AG09309 (cell line): ENCODE data around the gene USP37.

Experiments
- DNase-seq: peaks from one replicate; pipeline ENCODE4 v3.0.0-alpha.2; 2010; ENCODE audit warnings: low read depth
- H3K4me3 ChIP-seq: 2 replicates; pipeline ENCODE4 v1.5.1; 2011; ENCODE audit warnings: mild to moderate bottlenecking, low read depth, low read length, moderate library complexity; ENCODE audit not compliant: control insufficient read depth
- TF ChIP-seq, protein P1 (sequence below): IDR thresholded peaks from 2 replicates; pipeline ENCODE4 v1.5.1; 2011; ENCODE audit warnings: mild to moderate bottlenecking, low read depth, low read length, inconsistent platforms; ENCODE audit not compliant: insufficient read depth, control insufficient read depth; ENCODE audit errors: missing control alignments

USP37 gene

DNA sequence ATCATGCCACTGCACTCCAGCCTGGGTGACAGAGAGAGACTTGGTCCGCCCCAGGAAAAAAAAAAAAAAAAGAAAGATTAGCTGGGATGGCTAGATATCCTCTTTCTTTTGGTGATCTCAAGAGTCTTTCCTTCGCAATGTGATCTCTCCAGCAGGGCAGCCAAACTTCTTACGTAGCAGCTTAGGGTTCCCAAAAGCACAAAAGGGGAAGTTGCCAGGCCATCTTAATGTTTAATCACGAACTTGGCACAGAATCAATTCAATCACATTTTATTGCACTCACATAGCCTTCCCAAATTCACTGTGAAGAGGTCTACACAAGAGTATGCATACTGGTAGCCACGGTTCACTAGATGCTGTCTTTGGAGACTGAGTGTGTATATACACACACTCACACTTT, 96.2 kb downstream of the USP37 start:
- TF ChIP-seq, protein P1, sequence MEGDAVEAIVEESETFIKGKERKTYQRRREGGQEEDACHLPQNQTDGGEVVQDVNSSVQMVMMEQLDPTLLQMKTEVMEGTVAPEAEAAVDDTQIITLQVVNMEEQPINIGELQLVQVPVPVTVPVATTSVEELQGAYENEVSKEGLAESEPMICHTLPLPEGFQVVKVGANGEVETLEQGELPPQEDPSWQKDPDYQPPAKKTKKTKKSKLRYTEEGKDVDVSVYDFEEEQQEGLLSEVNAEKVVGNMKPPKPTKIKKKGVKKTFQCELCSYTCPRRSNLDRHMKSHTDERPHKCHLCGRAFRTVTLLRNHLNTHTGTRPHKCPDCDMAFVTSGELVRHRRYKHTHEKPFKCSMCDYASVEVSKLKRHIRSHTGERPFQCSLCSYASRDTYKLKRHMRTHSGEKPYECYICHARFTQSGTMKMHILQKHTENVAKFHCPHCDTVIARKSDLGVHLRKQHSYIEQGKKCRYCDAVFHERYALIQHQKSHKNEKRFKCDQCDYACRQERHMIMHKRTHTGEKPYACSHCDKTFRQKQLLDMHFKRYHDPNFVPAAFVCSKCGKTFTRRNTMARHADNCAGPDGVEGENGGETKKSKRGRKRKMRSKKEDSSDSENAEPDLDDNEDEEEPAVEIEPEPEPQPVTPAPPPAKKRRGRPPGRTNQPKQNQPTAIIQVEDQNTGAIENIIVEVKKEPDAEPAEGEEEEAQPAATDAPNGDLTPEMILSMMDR = no peak
- H3K4me3 ChIP-seq = no peak overlapping the region
- DNase-seq = no peak

DNA sequence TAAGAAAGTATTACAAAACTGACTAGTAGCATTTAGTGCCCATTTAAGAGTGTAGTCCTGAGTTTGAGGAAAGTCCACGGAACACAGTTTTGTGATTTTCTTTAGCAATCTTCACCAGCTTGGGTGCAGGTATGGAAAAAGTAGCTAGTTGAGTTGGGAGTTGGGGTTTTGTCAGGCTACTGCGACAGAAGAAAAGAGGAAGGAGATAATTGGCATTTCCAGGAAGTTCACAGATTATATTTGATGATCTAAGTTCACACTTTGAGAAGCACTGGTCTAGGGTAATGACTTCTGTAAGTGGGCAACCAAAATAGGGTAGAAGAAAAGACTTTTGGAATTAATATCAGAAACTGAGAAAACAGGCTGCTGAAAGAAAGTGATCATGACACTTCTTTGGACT, 97.1 kb downstream of the USP37 start:
- no peak overlapping the region for H3K4me3 ChIP-seq
- DNase-seq = no peak
- TF ChIP-seq, protein P1 = no peak

- TF ChIP-seq, protein P1 = no peak
- DNase-seq = no peak
- H3K4me3 ChIP-seq = no peak overlapping the region
Observed at GRCh38 chr2:218470448-218470847, 97.7 kb downstream of the USP37 start.

GRCh38 chr2:218465987-218466633, 102.0 kb downstream of the USP37 start:
- no peak for DNase-seq
- H3K4me3 ChIP-seq = no peak overlapping the region
- TF ChIP-seq, protein P1 = peak; percentile 32

- DNase-seq = no peak
- TF ChIP-seq, protein P1 = no peak
- no peak overlapping the region for H3K4me3 ChIP-seq
Observed at GRCh38 chr2:218458598-218458997, 109.6 kb downstream of the USP37 start.

- H3K4me3 ChIP-seq = no peak overlapping the region
- TF ChIP-seq, protein P1 = no peak
- DNase-seq = no peak
Observed at GRCh38 chr2:218456849-218457248, 111.3 kb downstream of the USP37 start.
